ENCODE measurements around the gene ASTN1.

The ASTN1 gene

DNA sequence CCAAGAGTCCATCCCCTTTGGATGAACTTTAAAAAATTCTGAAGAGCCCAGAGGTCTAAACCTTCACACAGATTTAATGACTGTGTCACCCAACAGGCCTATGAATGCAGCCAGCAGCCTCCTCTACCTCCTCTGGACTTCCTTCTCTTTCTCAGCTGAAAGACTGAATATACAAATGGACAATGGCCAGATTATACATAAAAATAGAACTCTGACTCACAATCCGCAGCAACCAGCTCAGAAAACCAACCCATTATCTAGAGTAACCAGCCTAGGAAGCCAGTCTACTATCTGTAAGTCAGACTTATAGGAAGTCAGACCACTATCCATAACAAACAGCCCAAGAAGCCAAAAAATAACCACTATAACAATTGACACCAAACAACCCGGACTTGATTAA lies 224.5 kb downstream of the ASTN1 start:
- no peak overlapping the region for H3K23ac ChIP-seq (ENCODE audit: low read depth, low read length, poor library complexity)
- no peak overlapping the region for H2BK120ac ChIP-seq (ENCODE audit: low read depth, low read length)
- no CpG with 5 or more reads among the region's 2 CpGs for WGBS, 2 donors (ENCODE audit: extremely low coverage in 2 of 2, insufficient read length in 2 of 2, insufficient replicate concordance in 1 of 2)

GRCh38 chr1:176938375-176938774 lies 226.1 kb downstream of the ASTN1 start:
- H3K4ac ChIP-seq (ENCODE audit: low read length): no peak overlapping the region
- H3K36me3 ChIP-seq (replicated peaks in 1 of 2; ENCODE audit: control insufficient read depth in 2 of 2, insufficient read depth in 2 of 2, low read length in 2 of 2): peaks cover 0 to 3% of the 10 kb centered on the region in 2 donors
- no peak overlapping the region for H3K14ac ChIP-seq (ENCODE audit: low read length)
- H3K18ac ChIP-seq (ENCODE audit: low read length): no peak overlapping the region
- no peaks in the 10 kb centered on the region for H3K4me1 ChIP-seq (ENCODE audit: control insufficient read depth in 2 of 2, insufficient read depth in 1 of 2, low read depth in 1 of 2, low read length in 2 of 2)
- no peak for DNase-seq (ENCODE audit: low spot score)
- no peak overlapping the region for H3K4me3 ChIP-seq (ENCODE audit: low read length in 2 of 2)
- no peaks in the 10 kb centered on the region for H3K9me3 ChIP-seq (replicated peaks in 1 of 2; ENCODE audit: control insufficient read depth in 2 of 2, insufficient read depth in 1 of 2, low read depth in 1 of 2, low read length in 2 of 2)
- no peak overlapping the region for H3K4me2 ChIP-seq (ENCODE audit: insufficient read depth, low read length, poor library complexity, severe bottlenecking)
- no peak overlapping the region for H3K27ac ChIP-seq (replicated peaks; ENCODE audit: low read length)
- H3K23ac ChIP-seq (ENCODE audit: low read depth, low read length, poor library complexity): no peak overlapping the region
- H3K9ac ChIP-seq (ENCODE audit: low read depth, low read length, poor library complexity): no peak overlapping the region
- H2AFZ ChIP-seq (ENCODE audit: low read length): no peak overlapping the region
- no peak overlapping the region for H2BK5ac ChIP-seq (ENCODE audit: low read length)
- H4K91ac ChIP-seq (ENCODE audit: low read depth, low read length, poor library complexity): no peak overlapping the region
- no peak overlapping the region for H2BK120ac ChIP-seq (ENCODE audit: low read depth, low read length)
- H2BK15ac ChIP-seq (ENCODE audit: low read length): no peak overlapping the region
- H3K27me3 ChIP-seq (ENCODE audit: control insufficient read depth in 3 of 3, insufficient read depth in 3 of 3, low read depth in 1 of 3, low read length in 3 of 3): no peaks in the 10 kb centered on the region
- H2AK5ac ChIP-seq (ENCODE audit: low read depth, low read length): no peak overlapping the region
- WGBS, 2 donors (ENCODE audit: extremely low coverage in 2 of 2, insufficient read length in 2 of 2, insufficient replicate concordance in 1 of 2): no CpG with 5 or more reads among the region's 1 CpG
- no peak overlapping the region for H4K8ac ChIP-seq (ENCODE audit: low read depth, low read length)
- H3K79me1 ChIP-seq (ENCODE audit: low read depth, low read length): no peaks in the 10 kb centered on the region
- H2BK12ac ChIP-seq (ENCODE audit: low read length): no peak overlapping the region

More for the DNA sequence above, 224.5 kb downstream of the ASTN1 start:
- no peak overlapping the region for H4K91ac ChIP-seq (ENCODE audit: low read depth, low read length, poor library complexity)
- no peak overlapping the region for H4K8ac ChIP-seq (ENCODE audit: low read depth, low read length)
- H2BK15ac ChIP-seq (ENCODE audit: low read length): no peak overlapping the region
- peaks cover 0 to 3% of the 10 kb centered on the region in 2 donors for H3K36me3 ChIP-seq (replicated peaks in 1 of 2; ENCODE audit: control insufficient read depth in 2 of 2, insufficient read depth in 2 of 2, low read length in 2 of 2)
- no peak overlapping the region for H2AK5ac ChIP-seq (ENCODE audit: low read depth, low read length)
- no peak overlapping the region for H2AFZ ChIP-seq (ENCODE audit: low read length)
- no peaks in the 10 kb centered on the region for H3K79me1 ChIP-seq (ENCODE audit: low read depth, low read length)
- H3K4me3 ChIP-seq (ENCODE audit: low read length in 2 of 2): no peak overlapping the region
- H3K14ac ChIP-seq (ENCODE audit: low read length): no peak overlapping the region
- no peak overlapping the region for H3K4ac ChIP-seq (ENCODE audit: low read length)
- no peak overlapping the region for H2BK5ac ChIP-seq (ENCODE audit: low read length)
- no peaks in the 10 kb centered on the region for H3K27me3 ChIP-seq (ENCODE audit: control insufficient read depth in 3 of 3, insufficient read depth in 3 of 3, low read depth in 1 of 3, low read length in 3 of 3)
- H3K9ac ChIP-seq (ENCODE audit: low read depth, low read length, poor library complexity): no peak overlapping the region
- H3K27ac ChIP-seq (replicated peaks; ENCODE audit: low read length): no peak overlapping the region
- no peak overlapping the region for H3K18ac ChIP-seq (ENCODE audit: low read length)
- no peaks in the 10 kb centered on the region for H3K4me1 ChIP-seq (ENCODE audit: control insufficient read depth in 2 of 2, insufficient read depth in 1 of 2, low read depth in 1 of 2, low read length in 2 of 2)
- no peak for DNase-seq (ENCODE audit: low spot score)
- no peak overlapping the region for H2BK12ac ChIP-seq (ENCODE audit: low read length)
- H3K9me3 ChIP-seq (replicated peaks in 1 of 2; ENCODE audit: control insufficient read depth in 2 of 2, insufficient read depth in 1 of 2, low read depth in 1 of 2, low read length in 2 of 2): no peaks in the 10 kb centered on the region
- H3K4me2 ChIP-seq (ENCODE audit: insufficient read depth, low read length, poor library complexity, severe bottlenecking): no peak overlapping the region

DNA sequence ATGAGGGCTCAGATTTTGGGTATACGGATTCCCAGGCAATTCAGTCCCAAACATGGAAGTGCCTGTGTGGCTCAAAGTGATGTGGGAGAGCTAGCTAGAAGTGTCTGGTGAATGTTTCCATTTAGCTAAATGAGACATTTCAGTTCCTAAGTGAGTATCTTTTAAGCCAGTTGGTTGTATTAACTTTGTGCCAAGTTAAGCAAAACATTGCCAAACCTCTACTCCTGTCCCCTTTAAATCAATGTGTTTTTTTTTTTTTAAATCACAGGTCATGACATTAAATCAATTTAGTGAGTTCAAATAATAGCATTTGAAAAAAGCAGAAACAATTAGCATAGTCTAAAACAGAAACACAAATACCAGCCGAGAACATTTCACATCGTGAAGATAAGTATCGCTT lies 230.1 kb downstream of the ASTN1 start:
- H3K9ac ChIP-seq (ENCODE audit: low read depth, low read length, poor library complexity): no peak overlapping the region
- no peak overlapping the region for H2BK120ac ChIP-seq (ENCODE audit: low read depth, low read length)
- H3K79me1 ChIP-seq (ENCODE audit: low read depth, low read length): no peaks in the 10 kb centered on the region
- H2BK5ac ChIP-seq (ENCODE audit: low read length): no peak overlapping the region
- H3K23ac ChIP-seq (ENCODE audit: low read depth, low read length, poor library complexity): no peak overlapping the region
- no peak overlapping the region for H2BK12ac ChIP-seq (ENCODE audit: low read length)
- no peaks in the 10 kb centered on the region for H3K27me3 ChIP-seq (ENCODE audit: control insufficient read depth in 3 of 3, insufficient read depth in 3 of 3, low read depth in 1 of 3, low read length in 3 of 3)
- no peak overlapping the region for H2AFZ ChIP-seq (ENCODE audit: low read length)
- DNase-seq (ENCODE audit: low spot score): no peak
- H3K4ac ChIP-seq (ENCODE audit: low read length): no peak overlapping the region
- H3K4me2 ChIP-seq (ENCODE audit: insufficient read depth, low read length, poor library complexity, severe bottlenecking): no peak overlapping the region
- no peak overlapping the region for H3K27ac ChIP-seq (replicated peaks; ENCODE audit: low read length)
- peaks cover 0 to 2% of the 10 kb centered on the region in 2 donors for H3K36me3 ChIP-seq (replicated peaks in 1 of 2; ENCODE audit: control insufficient read depth in 2 of 2, insufficient read depth in 2 of 2, low read length in 2 of 2)
- H4K91ac ChIP-seq (ENCODE audit: low read depth, low read length, poor library complexity): no peak overlapping the region
- no peaks in the 10 kb centered on the region for H3K9me3 ChIP-seq (replicated peaks in 1 of 2; ENCODE audit: control insufficient read depth in 2 of 2, insufficient read depth in 1 of 2, low read depth in 1 of 2, low read length in 2 of 2)
- no peak overlapping the region for H2AK5ac ChIP-seq (ENCODE audit: low read depth, low read length)
- H2BK15ac ChIP-seq (ENCODE audit: low read length): no peak overlapping the region
- WGBS, 2 donors (ENCODE audit: extremely low coverage in 2 of 2, insufficient read length in 2 of 2, insufficient replicate concordance in 1 of 2): no CpG with 5 or more reads among the region's 4 CpGs
- H3K14ac ChIP-seq (ENCODE audit: low read length): no peak overlapping the region
- H3K4me3 ChIP-seq (ENCODE audit: low read length in 2 of 2): no peak overlapping the region
- H3K4me1 ChIP-seq (ENCODE audit: control insufficient read depth in 2 of 2, insufficient read depth in 1 of 2, low read depth in 1 of 2, low read length in 2 of 2): no peaks in the 10 kb centered on the region
- no peak overlapping the region for H4K8ac ChIP-seq (ENCODE audit: low read depth, low read length)
- H3K18ac ChIP-seq (ENCODE audit: low read length): no peak overlapping the region

GRCh38 chr1:176932114-176933104 lies 232.1 kb downstream of the ASTN1 start:
- Histone ChIP-seq H3K23ac (ENCODE audit: low read depth, low read length, poor library complexity) (no peak overlapping the region), H2BK5ac (ENCODE audit: low read length) (no peak overlapping the region), H3K9ac (ENCODE audit: low read depth, low read length, poor library complexity) (no peak overlapping the region), H3K27me3 (ENCODE audit: control insufficient read depth in 3 of 3, insufficient read depth in 3 of 3, low read depth in 1 of 3, low read length in 3 of 3) (no peaks in the 10 kb centered on the region), H2BK120ac (ENCODE audit: low read depth, low read length) (no peak overlapping the region), H3K14ac (ENCODE audit: low read length) (no peak overlapping the region), H3K27ac (replicated peaks; ENCODE audit: low read length) (no peak overlapping the region), H2AFZ (ENCODE audit: low read length) (no peak overlapping the region), H4K8ac (ENCODE audit: low read depth, low read length) (no peak overlapping the region), H3K4ac (ENCODE audit: low read length) (no peak overlapping the region), H3K4me3 (ENCODE audit: low read length in 2 of 2) (no peak overlapping the region), H4K91ac (ENCODE audit: low read depth, low read length, poor library complexity) (no peak overlapping the region), H3K4me1 (ENCODE audit: control insufficient read depth in 2 of 2, insufficient read depth in 1 of 2, low read depth in 1 of 2, low read length in 2 of 2) (no peaks in the 10 kb centered on the region), H2BK12ac (ENCODE audit: low read length) (no peak overlapping the region), H2BK15ac (ENCODE audit: low read length) (no peak overlapping the region), H3K9me3 (replicated peaks in 1 of 2; ENCODE audit: control insufficient read depth in 2 of 2, insufficient read depth in 1 of 2, low read depth in 1 of 2, low read length in 2 of 2) (no peaks in the 10 kb centered on the region), H3K4me2 (ENCODE audit: insufficient read depth, low read length, poor library complexity, severe bottlenecking) (no peak overlapping the region), H3K18ac (ENCODE audit: low read length) (no peak overlapping the region), H3K36me3 (replicated peaks in 1 of 2; ENCODE audit: control insufficient read depth in 2 of 2, insufficient read depth in 2 of 2, low read length in 2 of 2) (peaks cover 0 to 2% of the 10 kb centered on the region in 2 donors), H2AK5ac (ENCODE audit: low read depth, low read length) (no peak overlapping the region), H3K79me1 (ENCODE audit: low read depth, low read length) (no peaks in the 10 kb centered on the region)
- WGBS, 2 donors (ENCODE audit: extremely low coverage in 2 of 2, insufficient read length in 2 of 2, insufficient replicate concordance in 1 of 2): no CpG with 5 or more reads among the region's 7 CpGs
- no peak for DNase-seq (ENCODE audit: low spot score)
